GM18907 (cell line): ENCODE data around the gene AIMP1.
"Not testable (repeated sequence)": the region's sequence is repeated elsewhere in the genome, so short reads cannot be mapped to it uniquely, and the experiment has no call there.

Experiments used
- ATAC-seq: cut with Tn5 transposase; IDR thresholded peaks from one replicate; pipeline ENCODE4 v1.9.1; 2021; ENCODE audit warnings: mild to moderate bottlenecking, moderate library complexity; ENCODE audit not compliant: unreplicated experiment

Gene AIMP1

DNA sequence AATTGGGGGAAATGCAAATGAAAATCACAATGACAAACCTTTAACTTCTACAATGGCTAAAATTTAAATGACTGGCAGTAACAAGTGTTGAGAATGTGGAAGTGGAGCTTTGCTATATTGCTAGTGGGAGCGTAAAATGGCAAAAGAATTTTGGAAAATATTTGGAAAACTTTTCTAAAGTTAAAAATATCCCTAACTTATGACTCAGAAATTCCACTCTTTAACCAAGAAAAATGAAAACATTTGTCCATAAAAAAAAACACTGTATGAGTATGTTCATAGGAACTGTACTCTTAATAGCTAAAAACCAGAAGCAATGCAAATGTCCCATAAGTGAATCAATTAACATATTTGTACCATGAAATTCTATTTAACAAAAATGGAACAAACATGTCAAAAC lies 4.0 kb upstream of the AIMP1 start:
- no peak for ATAC-seq

- no peak for ATAC-seq
Observed at GRCh38 chr4:106312997-106313522, 3.3 kb upstream of the AIMP1 start.

GRCh38 chr4:106314960-106315359 lies 1.4 kb upstream of the AIMP1 start:
- ATAC-seq: no peak

DNA sequence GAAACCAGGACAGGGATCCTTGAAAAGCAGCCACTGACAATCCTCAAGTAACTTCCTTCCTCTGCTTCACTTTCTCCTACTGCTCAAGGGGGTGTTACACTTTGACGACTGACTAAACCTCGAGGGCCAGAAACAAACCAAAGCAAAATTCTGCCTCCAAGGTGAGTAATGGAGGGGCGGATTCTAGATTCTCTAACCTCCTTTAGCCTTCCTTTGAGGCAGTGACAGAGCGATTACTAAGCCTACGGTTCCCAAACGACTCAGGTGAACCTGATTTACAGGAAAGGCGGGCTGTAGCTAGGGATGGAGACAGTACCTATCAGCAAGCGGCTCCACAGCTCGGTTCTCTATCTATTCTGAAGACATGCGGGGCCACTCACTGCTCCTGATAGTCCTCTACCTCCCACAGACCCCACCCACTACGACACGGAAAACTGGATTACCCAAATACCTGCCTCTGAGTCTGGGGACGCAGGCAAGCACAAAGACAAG lies 828 bp upstream of the AIMP1 start:
- ATAC-seq: peak; percentile 33

DNA sequence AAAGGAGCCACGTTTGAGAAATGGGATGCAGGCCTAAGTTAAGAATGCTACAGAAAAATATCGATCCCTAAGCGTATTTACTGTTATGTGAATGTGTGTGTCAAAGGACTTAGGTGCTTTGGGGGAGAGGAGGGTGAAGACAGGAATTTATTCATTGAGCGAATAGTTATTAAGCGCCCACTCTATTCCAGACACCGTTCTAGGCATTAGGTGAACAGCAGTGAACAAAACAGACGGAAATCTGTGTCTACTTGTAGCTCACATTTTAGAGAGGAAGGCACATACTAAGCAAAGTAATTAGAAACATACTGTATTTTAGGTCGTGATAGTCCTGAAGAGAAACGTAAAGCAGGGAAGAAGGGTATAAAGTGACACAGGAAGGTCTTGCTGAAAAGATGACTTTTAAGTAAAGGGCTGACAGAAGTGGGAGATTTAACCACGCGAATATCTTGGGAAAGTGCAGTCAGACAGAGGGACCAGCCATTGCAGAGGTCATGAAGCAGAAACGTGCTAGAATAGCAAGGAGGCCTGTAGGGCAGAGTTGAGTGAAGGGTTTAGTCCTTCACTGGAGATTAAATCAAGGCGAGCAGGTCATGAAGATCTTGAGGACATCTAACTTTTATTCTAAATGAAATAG lies 541 bp downstream of the AIMP1 start:
- ATAC-seq: peak; percentile 2

- no peak for ATAC-seq
Observed at GRCh38 chr4:106317815-106318214, 1.5 kb downstream of the AIMP1 start.

DNA sequence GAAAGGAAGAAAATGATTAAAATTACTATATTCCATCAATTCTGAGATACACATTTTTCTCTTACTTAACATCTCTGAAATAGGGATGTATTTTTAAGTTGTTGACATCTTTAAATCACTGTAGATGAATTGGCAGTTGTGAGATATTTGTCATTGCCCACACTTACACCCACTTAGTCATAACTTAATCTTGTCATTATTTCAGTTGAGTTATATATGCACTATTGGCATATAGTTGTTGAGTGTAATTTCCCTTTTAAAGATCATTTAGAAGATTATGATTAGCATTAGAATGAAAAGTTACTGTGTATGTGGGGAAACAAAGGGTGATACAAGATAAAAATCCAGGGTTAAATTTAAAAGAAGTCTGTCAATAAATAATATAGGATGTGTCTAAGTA lies 2.2 kb downstream of the AIMP1 start:
- no peak for ATAC-seq

DNA sequence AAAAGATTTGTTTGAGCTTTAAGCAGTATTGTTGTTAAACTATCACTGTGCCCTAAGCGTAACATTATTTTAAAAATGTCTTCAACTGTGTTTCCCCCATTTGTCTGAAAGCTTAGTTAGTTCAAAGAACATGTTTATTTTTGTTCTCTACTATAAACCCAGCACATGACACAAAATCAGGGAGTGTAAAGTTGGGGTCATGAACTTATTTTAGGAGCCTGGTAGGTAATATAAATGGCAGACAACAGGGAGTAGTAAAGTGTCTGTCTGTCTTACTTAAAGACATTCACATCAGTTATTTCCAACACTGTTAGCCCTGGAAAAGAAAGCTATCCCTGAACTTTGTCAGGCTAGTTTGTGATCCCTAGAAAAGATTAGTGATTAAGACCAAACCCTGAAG lies 3.9 kb downstream of the AIMP1 start:
- ATAC-seq: no peak

DNA sequence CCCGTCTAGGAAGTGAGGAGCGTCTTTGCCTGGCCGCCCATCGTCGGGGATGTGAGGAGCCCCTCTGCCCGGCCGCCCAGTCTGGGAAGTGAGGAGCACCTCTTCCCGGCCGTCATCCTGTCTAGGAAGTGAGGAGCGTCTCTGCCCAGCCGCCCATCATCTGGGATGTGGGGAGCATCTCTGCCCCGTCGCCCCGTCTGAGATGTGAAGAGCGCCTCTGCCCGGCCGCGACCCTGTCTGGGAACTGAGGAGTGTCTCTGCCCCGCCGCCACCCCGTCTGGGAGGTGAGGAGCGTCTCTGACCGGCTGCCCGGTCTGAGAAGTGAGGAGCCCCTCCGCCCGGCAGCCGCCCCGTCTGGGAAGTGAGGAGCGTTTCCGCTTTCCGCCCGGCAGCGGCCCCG lies 4.8 kb downstream of the AIMP1 start:
- not testable (repeated sequence) for ATAC-seq

DNA sequence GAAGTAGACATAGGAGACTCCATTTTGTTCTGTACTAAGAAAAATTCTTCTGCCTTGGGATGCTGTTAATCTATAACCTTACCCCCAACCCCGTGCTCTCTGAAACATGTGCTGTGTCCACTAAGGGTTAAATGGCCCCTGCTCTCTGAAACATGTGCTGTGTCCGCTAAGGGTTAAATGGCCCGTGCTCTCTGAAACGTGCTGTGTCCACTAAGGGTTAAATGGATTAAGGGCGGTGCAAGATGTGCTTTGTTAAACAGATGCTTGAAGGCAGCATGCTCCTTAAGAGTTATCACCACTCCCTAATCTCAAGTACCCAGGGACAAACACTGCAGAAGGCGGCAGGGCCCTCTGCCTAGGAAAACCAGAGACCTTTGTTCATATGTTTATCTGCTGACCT lies 5.5 kb downstream of the AIMP1 start:
- not testable (repeated sequence) for ATAC-seq

- ATAC-seq: no peak
Observed at GRCh38 chr4:106323119-106323518, 6.8 kb downstream of the AIMP1 start.

GRCh38 chr4:106325800-106326199 lies 9.4 kb downstream of the AIMP1 start:
- ATAC-seq: no peak

- ATAC-seq: peak; percentile 94
Observed at GRCh38 chr4:106329041-106329618, 12.8 kb downstream of the AIMP1 start.

DNA sequence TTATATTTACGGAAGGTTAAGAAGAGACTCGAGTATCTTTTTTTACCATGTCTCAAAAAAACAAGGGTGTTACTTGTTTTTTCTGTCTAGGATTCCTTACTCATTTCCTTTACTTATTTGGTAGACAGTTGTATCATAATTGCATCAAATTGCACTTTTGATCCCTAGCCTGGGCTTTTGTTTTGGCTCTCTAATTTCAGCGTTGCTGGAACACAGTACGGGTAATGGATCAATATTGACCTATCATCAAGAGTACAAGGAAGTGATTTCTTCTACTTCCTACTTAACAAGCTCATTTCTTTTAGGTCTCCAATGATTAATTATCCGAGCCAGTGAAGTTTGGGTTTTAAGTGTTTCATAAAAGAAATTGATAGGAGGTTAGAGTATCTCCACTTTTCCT lies 16.8 kb downstream of the AIMP1 start:
- no peak for ATAC-seq

DNA sequence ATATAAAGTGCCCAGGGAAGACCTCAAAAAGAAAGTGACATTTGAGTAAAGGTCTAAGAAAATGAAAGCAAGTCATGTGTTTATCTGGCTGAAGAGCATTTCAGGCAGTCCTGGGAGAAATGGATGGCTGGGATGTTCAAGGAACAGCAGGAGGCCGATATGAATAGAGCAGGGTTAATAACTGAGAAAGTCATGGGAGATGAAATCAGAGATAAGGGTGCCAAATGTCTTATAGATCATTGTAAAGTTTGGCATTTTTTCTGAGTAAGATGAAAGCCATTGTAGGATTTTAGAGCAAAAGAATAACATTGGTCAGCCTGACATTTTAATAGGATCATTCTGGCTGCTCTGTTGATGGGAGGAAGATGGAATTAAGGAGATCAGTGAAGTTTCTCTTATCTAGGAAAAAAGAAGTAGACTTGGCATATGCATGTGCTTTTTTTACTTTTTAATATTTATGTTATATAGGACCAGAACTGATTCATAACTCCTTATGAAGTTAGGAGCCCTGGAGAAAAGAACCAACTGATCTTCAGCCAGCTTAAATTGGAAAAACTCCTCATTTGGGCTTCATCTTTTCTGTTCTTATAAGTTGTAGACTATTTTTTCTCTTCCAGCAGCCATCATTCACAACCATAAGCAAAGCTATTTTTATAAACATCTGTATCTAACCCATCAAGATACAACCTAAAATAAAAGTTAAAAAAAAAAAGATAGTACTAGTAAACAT lies 18.6 kb downstream of the AIMP1 start:
- ATAC-seq: no peak

DNA sequence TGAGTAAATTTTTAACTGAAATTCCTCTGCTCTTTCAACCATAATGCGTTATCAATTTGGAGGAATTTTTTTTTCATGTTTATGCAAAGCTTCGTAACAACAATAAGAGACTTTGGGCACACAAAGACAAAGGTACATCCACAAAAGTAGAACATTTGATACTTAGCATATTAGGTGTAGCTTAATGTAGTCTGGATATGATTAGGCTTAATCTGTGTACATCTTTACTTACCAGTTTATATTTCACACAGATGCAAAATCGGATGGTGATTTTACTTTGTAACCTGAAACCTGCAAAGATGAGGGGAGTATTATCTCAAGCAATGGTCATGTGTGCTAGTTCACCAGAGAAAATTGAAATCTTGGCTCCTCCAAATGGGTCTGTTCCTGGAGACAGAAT lies 20.3 kb downstream of the AIMP1 start:
- no peak for ATAC-seq

- no peak for ATAC-seq
Observed at GRCh38 chr4:106337916-106338315, 21.6 kb downstream of the AIMP1 start.

- ATAC-seq: no peak
Observed at GRCh38 chr4:106338671-106339070, 22.3 kb downstream of the AIMP1 start.

DNA sequence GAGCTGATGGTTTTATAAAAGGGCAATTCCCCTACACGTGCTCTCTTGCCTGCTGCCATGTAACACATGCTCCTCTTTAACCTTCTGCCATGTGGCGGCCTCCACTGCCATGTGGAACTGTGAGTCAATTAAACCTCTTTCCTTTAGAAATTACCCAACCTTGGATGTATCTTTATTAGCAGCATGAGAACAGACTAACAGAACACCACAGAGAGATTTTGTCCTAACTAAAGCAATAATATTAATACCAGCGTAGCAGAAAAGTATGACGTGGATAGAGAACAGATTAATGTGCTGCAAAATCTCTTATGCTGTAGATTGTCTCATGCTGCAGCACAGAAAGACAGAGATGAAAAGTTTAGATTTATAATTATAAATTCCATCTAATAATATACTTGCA lies 23.1 kb downstream of the AIMP1 start:
- ATAC-seq: no peak

- no peak for ATAC-seq
Observed at GRCh38 chr4:106340774-106341173, 24.4 kb downstream of the AIMP1 start.

DNA sequence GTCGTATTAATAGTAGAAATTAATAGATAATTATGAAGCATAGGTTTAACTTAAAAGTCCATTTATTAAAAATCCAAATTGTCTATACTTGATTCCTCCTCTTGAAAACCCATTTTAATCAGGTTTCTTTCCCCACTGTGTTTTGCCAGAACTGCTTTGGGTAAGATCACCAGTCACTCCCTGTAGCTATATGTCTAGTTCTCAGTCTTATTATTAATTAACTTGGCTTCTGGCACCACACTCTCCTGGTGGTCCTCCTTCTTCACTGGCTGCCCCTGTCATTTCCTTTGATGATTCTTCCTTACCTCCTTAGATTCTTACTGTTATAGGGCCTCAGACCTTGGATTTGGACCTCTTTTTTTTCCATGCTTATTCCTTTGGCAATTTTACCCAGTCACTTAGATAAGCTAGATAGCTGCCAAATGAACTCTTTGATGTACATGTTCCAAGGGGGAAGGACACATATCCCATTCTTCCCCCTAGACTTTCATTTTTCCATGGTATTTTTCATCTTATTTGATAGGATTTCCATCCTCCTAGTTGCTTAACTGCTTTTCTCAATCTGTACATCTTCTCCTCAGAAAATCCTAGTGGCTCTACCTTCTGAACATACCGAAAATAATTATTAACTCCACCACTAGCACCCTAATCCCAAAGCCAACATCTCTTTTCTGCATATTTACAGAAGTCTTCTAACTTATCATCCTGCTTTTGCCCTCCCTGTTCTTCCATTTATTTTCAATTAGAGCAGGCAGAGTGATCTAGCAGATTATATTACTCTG lies 27.7 kb downstream of the AIMP1 start:
- ATAC-seq: peak; percentile 70
